Inferior parietal cortex (tissue), 1 donor: ENCODE results near the gene TCTN3.
"Not testable (repeated sequence)": the region's sequence is repeated elsewhere in the genome, so short reads cannot be mapped to it uniquely, and the experiment has no call there.

Source experiments
- DNase-seq: peaks from one replicate; pipeline ENCODE4 v3.0.0-alpha.2; 2016; ENCODE audit errors: extremely low spot score

Gene TCTN3

DNA sequence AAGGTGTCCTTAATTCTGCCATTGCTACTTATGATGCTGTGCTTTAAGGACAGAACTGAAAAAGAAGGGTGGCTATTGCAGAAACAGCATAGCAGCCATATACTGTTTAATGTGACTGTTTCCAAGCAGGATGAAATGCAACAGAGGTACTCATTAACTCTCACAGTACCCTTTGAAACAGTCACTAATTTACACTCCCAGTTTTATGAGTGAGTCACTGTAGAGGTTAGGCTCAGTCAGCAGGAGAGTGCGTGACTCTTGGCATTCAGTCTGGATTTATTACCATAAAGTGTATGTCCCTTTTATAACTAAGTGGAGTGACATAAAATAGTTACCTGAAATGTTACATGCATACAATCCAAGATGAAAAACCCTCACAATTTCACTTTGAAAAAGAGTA lies 64.9 kb downstream of the TCTN3 start:
- no peak for DNase-seq

DNA sequence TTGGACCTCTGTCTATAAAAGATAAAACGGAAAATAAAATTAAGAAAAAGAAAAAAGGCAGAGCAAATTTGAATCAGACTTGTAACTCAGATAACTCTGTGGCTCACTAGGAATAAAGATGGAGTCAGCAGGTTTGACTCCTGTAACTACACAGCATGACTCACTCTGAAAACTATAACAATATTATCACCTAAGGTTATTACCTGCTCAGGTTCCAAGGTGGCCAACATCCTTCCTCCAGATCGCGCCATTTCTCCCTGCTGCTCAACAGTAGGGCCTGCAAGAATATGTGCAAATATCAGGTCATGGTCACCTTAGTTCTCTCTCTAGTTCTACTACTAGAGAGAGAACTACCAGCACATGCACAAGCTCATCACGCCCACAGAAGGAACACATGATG lies 67.2 kb downstream of the TCTN3 start:
- DNase-seq = no peak

- not testable (repeated sequence) for DNase-seq
Observed at GRCh38 chr10:95620415-95620814, 73.3 kb downstream of the TCTN3 start.

DNA sequence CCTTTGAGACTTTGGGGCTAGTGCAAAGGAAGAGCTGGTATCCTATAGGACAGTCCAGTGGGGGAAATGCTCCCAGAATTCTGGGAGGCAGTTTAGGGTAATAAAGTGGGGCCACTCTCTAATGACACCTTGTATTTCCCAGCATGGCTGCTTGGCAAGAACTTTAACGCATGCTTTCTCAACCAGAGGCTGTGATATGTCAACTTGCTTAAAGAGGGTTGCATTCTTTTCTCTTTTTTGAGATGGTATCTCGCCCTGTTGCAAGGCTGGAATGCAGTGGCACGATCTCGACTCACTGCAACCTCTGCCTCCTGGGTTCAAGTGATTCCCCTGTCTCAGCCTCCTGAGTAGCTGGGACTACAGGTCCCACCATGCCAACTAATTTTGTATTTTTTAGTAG lies 75.6 kb downstream of the TCTN3 start:
- DNase-seq = no peak

- no peak for DNase-seq
Observed at GRCh38 chr10:95616446-95616845, 77.3 kb downstream of the TCTN3 start.
